ENCODE measurements around the gene TESK2.

The TESK2 gene

DNA sequence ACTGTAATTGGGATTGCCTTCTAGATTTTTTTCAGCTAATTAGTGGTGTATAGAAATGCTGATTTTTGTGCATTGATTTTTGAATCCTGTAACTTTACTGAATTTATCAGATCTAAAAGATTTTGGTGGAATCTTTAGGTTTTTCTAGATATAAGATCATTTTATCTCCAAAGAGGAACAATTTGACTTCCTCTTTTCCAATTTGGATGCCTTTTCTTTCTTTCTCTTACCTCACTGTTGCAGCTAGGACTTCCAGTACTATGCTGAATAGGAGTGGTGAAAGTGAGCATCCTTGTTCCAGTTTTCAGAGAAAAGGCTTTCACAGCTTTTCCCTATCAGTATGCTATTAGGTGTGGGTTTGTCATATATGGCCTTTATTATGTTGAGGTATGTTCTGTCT is 53.6 kb downstream of the TESK2 start:
- Histone ChIP-seq H3K9me3 (ENCODE audit: control insufficient read depth, insufficient read depth, low read length) (no peaks in the 10 kb centered on the region), H3K4me1 (ENCODE audit: insufficient read depth, low read length) (no peaks in the 10 kb centered on the region), H3K9ac (ENCODE audit: low read depth, low read length) (no peak overlapping the region), H3K36me3 (ENCODE audit: insufficient read depth, low read length) (no peaks in the 10 kb centered on the region)

DNA sequence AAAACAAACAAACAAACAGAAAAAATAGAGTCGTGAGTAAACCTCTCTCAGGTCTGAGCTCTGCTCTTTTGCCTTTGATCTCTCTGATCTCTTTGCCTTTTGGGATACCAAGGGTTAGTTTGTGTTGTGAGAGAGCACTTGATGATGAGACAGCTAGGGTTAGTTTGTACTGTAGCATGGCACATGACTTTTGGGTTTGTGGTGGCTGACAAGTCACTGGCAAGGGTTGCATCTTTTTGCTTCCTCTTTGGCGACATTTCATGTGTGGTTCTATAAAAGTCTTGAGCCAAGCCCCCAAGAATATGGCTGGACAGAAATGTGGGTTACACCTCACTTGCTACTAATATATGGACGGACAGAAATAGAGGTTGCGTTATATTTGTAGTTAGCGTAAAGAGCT is 60.5 kb downstream of the TESK2 start:
- no peaks in the 10 kb centered on the region for H3K36me3 ChIP-seq (ENCODE audit: insufficient read depth, low read length)
- H3K4me1 ChIP-seq (ENCODE audit: insufficient read depth, low read length): no peaks in the 10 kb centered on the region
- no peak overlapping the region for H3K9ac ChIP-seq (ENCODE audit: low read depth, low read length)
- no peaks in the 10 kb centered on the region for H3K9me3 ChIP-seq (ENCODE audit: control insufficient read depth, insufficient read depth, low read length)

DNA sequence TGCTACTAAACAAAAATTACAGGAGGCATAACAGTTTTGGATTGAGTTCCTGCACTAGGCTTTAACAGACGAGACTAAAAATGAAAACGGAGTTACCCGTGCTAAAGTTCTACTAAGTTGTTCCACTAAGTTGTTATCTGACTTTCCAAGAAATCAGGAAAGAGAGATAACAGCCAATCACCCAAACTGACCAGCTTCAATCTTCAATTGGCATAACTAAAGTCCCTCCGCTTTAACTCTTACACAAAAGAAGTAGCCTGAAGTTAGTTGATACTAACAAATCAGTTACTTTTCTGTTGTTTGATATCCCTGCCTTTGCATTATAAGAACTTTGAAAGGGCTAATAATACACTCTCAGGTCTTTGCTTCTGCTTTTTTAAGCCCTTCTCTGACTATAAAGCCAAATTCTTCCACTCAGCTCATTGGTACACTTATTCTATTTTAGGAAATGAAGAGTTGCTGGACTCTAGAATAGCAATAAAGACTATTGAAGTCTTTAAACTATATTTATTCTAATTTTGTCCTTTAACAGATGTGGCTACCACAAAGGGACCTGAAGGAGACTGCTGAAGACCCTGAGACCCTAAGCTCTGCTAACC is 61.3 kb downstream of the TESK2 start:
- Histone ChIP-seq H3K4me1 (ENCODE audit: insufficient read depth, low read length) (no peaks in the 10 kb centered on the region), H3K9ac (ENCODE audit: low read depth, low read length) (no peak overlapping the region), H3K36me3 (ENCODE audit: insufficient read depth, low read length) (no peaks in the 10 kb centered on the region)

DNA sequence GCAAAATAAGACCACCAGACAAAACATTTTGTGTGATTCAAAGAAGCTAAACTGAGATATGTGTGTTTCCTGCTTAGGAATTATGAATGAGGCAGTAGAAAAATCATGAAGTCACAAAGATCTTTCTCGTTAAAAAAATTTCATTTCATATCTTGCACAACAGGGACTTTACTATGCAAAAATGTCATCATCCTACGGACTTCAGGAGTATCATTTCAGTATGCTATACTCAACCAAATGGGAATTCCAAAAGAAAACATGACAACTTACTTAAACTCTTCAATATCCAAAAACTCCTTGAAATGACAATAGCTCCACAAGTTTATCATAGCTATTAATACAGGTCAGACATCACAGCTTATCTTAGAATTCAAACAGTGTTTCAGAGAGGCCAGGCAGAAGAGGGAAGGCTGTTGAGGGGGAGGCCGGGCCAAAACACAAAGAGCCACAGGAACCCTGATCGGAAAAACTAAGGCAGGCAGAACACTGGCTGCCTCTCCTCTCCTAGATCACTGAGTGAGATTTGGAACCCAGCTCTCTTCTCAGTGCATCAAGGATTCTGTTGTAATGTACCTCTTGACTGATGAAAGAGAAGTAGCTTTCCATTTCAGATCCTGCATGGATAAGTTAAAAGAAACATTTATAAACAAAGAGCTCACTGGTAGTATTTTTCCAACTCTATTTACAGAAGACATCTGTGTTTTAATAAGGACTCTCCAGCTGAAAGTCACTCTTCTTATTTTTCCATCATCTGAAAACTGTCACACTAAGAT is 66.9 kb downstream of the TESK2 start:
- H3K36me3 ChIP-seq (ENCODE audit: insufficient read depth, low read length): peaks cover 5% of the 10 kb centered on the region; the same call in 1 of the 2 replicates
- no peak overlapping the region for H3K9ac ChIP-seq (ENCODE audit: low read depth, low read length)
- no peaks in the 10 kb centered on the region; the same call in 1 of the 2 replicates for H3K9me3 ChIP-seq (ENCODE audit: control insufficient read depth, insufficient read depth, low read length)
- no peaks in the 10 kb centered on the region for H3K4me1 ChIP-seq (ENCODE audit: insufficient read depth, low read length)

More for the DNA sequence above, 61.3 kb downstream of the TESK2 start:
- no peaks in the 10 kb centered on the region for H3K9me3 ChIP-seq (ENCODE audit: control insufficient read depth, insufficient read depth, low read length)

DNA sequence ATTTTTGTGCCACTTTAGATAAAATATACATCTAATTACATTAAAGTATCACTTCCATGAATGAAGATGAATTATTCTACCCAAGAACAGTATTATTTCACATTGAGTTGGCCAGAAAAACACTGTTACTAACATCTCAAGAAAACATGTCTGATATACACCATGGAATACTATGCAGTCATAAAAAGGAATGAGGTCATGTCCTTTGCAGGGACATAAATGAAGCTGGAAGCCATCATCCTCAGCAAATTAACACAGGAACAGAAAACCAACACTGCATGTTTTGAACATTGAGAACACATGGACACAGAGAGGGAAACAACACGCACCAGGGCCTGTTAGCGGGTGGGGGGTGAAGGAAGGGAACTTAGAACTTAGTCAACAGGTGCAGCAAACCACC is 69.0 kb downstream of the TESK2 start:
- Histone ChIP-seq H3K9me3 (ENCODE audit: control insufficient read depth, insufficient read depth, low read length) (no peaks in the 10 kb centered on the region; the same call in 1 of the 2 replicates), H3K4me1 (ENCODE audit: insufficient read depth, low read length) (no peaks in the 10 kb centered on the region), H3K9ac (ENCODE audit: low read depth, low read length) (no peak overlapping the region), H3K36me3 (ENCODE audit: insufficient read depth, low read length) (peaks cover 5% of the 10 kb centered on the region; the same call in 1 of the 2 replicates)

DNA sequence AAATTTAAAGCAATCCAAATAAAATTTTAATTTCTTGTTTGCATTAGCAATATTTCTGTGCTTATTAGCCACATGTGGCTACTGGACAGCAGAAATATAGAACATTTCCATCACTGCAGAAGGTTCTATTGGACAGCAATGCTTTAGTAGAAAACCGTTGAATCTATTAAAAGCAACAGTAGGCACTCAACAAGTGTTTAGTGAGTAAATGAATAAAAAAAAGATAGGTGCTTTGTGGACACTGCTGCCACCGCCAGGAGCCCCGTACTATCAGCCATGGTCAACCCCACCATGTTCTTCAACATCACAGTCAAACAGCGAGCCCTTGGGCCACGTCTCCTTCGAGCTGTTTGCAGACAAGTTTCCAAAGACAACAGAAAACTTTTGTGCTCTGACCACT is 76.2 kb downstream of the TESK2 start:
- no peaks in the 10 kb centered on the region; the same call in 1 of the 2 replicates for H3K36me3 ChIP-seq (ENCODE audit: insufficient read depth, low read length)
- H3K4me1 ChIP-seq (ENCODE audit: insufficient read depth, low read length): no peaks in the 10 kb centered on the region
- H3K9me3 ChIP-seq (ENCODE audit: control insufficient read depth, insufficient read depth, low read length): no peaks in the 10 kb centered on the region
- H3K9ac ChIP-seq (ENCODE audit: low read depth, low read length): no peak overlapping the region

DNA sequence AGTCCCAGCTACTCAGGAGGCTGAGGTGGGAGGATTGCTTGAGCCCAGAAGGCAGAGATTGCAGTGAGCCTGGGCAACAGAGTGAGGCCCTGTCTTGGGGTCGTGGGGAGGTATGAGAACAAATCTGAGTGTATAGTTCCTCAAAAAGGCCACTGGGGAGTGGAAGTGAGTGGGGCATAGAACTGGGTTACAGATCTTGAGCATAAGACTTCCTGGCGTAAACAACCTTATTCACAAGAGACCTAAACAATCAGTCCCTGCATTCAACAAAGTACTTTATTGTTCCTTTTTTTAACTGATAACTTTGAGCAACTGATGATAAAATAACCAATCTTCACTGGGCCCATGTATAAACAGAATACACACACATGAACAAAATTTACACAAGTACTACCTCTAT is 78.1 kb downstream of the TESK2 start:
- Histone ChIP-seq H3K4me1 (ENCODE audit: insufficient read depth, low read length) (no peaks in the 10 kb centered on the region), H3K36me3 (ENCODE audit: insufficient read depth, low read length) (no peaks in the 10 kb centered on the region; the same call in 1 of the 2 replicates), H3K9me3 (ENCODE audit: control insufficient read depth, insufficient read depth, low read length) (no peaks in the 10 kb centered on the region), H3K9ac (ENCODE audit: low read depth, low read length) (no peak overlapping the region)

DNA sequence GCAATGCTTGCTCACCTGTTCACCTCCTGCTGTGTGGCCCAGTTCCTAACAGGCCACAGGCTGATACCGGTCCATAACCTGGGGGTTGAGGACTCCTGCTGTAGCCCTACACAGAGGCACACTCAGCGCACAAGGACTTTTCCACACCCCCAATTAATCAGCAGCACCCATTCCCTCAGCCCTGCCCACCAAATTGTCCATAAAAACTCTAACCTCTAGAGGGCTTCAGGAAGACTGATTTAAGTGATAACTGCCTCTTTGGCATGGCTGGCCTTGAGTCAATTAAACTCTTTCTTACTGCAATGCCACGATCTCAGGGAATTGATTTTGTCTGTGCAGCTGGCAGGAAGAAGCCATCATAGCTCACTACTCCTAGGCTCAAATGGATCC is 79.5 kb downstream of the TESK2 start:
- no peaks in the 10 kb centered on the region for H3K36me3 ChIP-seq (ENCODE audit: insufficient read depth, low read length)
- H3K9me3 ChIP-seq (ENCODE audit: control insufficient read depth, insufficient read depth, low read length): no peaks in the 10 kb centered on the region
- H3K9ac ChIP-seq (ENCODE audit: low read depth, low read length): no peak overlapping the region
- no peaks in the 10 kb centered on the region for H3K4me1 ChIP-seq (ENCODE audit: insufficient read depth, low read length)

DNA sequence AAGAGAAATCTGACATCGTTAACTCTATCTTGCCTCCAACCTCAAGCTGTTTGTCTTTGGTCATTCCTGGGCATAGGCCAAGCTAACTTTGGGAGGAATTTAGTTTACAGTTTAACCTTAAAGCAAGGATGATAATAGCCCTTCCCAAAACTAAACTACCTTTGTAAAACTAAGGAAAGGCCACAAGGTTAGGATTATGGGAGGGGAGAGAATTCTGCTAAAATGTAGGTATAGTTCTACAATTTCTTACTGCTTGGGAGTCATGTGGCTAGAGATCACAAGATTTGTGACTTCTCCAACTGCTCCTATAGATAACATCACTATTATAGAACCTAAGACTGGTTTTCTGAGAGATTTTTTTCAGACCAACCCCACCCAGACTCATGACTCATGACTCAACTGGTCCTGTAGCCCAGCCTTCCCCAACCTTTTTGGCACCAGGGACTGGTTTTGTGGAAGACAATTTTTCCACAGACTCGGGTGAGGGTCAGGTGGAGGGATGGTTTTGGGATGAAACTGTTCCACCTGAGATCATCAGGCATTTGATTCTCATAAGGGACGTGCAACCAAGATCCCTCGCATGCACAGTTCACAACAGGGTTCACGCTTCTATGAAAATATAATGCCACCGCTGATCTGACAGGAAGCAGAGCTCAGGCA is 80.0 kb downstream of the TESK2 start:
- Histone ChIP-seq H3K9me3 (ENCODE audit: control insufficient read depth, insufficient read depth, low read length) (no peaks in the 10 kb centered on the region), H3K4me1 (ENCODE audit: insufficient read depth, low read length) (no peaks in the 10 kb centered on the region), H3K36me3 (ENCODE audit: insufficient read depth, low read length) (no peaks in the 10 kb centered on the region), H3K9ac (ENCODE audit: low read depth, low read length) (no peak overlapping the region)

DNA sequence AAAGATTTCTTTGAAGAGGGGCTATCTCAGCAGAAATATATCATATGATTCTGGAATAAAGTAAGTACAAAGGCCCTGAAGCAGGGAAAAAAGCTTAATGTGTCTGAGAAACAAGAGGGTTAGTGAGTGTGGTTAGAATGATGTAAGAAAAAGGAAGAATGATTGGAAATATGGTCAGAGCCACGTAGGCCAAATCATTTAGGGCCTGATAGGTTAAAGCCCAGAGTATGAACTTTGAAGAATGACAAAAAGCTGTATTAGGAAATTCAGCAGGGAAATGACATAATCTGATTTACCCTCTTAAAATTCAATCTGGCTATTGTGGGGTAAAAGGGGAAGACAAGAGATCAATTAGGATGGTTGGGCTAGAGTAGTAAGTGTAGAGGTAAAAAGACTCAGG is 81.7 kb downstream of the TESK2 start:
- H3K4me1 ChIP-seq (ENCODE audit: insufficient read depth, low read length): no peaks in the 10 kb centered on the region

DNA sequence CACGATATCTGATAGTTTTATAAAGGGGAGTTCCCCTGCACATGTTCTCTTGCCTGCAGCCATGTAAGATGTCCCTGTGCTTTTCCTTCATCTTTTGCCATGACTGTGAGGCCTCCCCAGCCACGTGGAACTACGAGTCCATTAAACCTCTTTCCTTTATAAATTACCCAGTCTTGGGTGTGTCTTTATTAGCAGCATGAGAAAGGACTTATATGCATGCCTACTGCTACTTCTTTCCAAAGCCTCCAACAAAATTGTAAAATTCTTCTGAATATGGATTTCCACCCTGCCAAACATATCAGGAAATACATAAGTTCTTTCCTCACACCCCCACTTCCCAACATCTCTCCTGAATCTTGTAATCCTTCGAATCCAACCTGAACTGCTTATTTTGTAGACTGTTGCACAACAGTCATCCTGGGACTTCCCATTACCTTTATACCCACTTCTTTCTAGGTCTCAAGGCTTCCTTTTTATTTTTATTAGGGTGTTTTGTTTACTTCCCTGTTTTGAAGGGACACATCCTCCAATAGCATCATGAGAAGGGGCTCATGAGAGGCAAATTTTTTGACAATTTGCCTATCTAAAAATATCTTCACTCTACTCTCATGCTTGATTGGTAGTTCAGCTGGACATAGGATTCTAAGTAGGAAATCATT is 83.2 kb downstream of the TESK2 start:
- no peak overlapping the region for H3K9ac ChIP-seq (ENCODE audit: low read depth, low read length)
- H3K9me3 ChIP-seq (ENCODE audit: control insufficient read depth, insufficient read depth, low read length): no peaks in the 10 kb centered on the region
- no peaks in the 10 kb centered on the region for H3K4me1 ChIP-seq (ENCODE audit: insufficient read depth, low read length)
- H3K36me3 ChIP-seq (ENCODE audit: insufficient read depth, low read length): no peaks in the 10 kb centered on the region

More for the DNA sequence above, 81.7 kb downstream of the TESK2 start:
- Histone ChIP-seq H3K9ac (ENCODE audit: low read depth, low read length) (no peak overlapping the region), H3K36me3 (ENCODE audit: insufficient read depth, low read length) (no peaks in the 10 kb centered on the region), H3K9me3 (ENCODE audit: control insufficient read depth, insufficient read depth, low read length) (no peaks in the 10 kb centered on the region)

DNA sequence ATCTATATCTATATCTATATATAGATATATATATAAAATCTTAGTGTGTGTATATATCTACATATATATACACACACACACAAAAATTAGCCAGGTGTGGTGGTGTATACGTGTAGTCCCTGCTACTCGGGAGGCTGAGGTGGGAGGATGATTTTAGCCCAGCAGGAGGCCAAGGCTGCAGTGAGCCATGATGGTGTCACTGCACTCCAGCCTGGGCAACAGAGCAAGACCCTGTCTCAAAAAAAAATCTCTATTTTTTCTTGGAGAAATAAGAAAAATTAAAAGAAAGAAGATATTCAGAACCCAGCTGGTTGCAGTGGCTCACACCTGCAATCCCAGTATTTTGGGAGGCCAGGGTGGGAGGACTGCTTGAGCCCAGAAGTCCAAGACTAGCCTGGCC is 85.3 kb downstream of the TESK2 start:
- Histone ChIP-seq H3K4me1 (ENCODE audit: insufficient read depth, low read length) (no peaks in the 10 kb centered on the region), H3K9ac (ENCODE audit: low read depth, low read length) (no peak overlapping the region), H3K36me3 (ENCODE audit: insufficient read depth, low read length) (no peaks in the 10 kb centered on the region), H3K9me3 (ENCODE audit: control insufficient read depth, insufficient read depth, low read length) (no peaks in the 10 kb centered on the region)

DNA sequence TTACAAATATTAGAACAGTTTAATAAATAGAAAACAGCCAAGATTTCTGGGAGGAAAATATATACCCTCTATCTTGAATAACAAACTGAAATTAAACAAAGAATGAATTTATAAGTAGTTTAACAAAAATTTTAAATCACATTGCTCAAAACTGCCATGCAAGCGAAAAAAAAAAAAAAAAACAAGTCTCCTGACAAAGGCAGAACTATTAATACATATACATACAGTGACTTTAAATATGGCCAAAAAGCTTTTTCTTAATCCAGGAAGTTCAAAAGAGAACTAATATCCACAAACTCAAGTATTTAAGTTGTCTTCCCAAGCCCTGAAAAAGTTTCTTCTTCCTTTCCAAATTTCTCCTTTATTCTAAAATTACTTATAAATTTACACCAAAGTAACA is 87.2 kb downstream of the TESK2 start:
- Histone ChIP-seq H3K9ac (ENCODE audit: low read depth, low read length) (no peak overlapping the region), H3K4me1 (ENCODE audit: insufficient read depth, low read length) (no peaks in the 10 kb centered on the region; the same call in 1 of the 2 replicates), H3K9me3 (ENCODE audit: control insufficient read depth, insufficient read depth, low read length) (no peaks in the 10 kb centered on the region), H3K36me3 (ENCODE audit: insufficient read depth, low read length) (no peaks in the 10 kb centered on the region)

DNA sequence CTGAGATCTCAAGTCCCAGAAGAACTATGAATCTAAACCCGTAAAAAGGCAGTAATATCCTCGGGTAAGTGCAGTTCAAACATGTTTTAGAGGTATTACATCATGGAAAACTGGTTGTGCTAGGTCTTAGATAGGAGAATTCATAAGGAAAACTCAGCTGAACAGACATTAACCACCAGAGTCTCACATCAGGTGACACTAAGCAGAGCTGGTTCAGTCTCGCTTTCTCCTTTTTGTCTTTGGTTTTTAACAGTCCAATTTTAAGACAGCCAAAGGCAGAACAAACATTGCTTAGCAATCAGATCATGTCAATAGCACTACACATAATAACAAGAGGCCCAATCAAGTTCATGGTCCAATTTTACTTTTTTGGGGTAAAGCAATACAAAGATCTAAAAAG is 87.7 kb downstream of the TESK2 start:
- Histone ChIP-seq H3K4me1 (ENCODE audit: insufficient read depth, low read length) (no peaks in the 10 kb centered on the region; the same call in 1 of the 2 replicates), H3K36me3 (ENCODE audit: insufficient read depth, low read length) (no peaks in the 10 kb centered on the region), H3K9ac (ENCODE audit: low read depth, low read length) (no peak overlapping the region), H3K9me3 (ENCODE audit: control insufficient read depth, insufficient read depth, low read length) (no peaks in the 10 kb centered on the region)

Data from ES-I3 (cell line).